Measurements from ENCODE around the gene SLCO2A1.

The SLCO2A1 gene

DNA sequence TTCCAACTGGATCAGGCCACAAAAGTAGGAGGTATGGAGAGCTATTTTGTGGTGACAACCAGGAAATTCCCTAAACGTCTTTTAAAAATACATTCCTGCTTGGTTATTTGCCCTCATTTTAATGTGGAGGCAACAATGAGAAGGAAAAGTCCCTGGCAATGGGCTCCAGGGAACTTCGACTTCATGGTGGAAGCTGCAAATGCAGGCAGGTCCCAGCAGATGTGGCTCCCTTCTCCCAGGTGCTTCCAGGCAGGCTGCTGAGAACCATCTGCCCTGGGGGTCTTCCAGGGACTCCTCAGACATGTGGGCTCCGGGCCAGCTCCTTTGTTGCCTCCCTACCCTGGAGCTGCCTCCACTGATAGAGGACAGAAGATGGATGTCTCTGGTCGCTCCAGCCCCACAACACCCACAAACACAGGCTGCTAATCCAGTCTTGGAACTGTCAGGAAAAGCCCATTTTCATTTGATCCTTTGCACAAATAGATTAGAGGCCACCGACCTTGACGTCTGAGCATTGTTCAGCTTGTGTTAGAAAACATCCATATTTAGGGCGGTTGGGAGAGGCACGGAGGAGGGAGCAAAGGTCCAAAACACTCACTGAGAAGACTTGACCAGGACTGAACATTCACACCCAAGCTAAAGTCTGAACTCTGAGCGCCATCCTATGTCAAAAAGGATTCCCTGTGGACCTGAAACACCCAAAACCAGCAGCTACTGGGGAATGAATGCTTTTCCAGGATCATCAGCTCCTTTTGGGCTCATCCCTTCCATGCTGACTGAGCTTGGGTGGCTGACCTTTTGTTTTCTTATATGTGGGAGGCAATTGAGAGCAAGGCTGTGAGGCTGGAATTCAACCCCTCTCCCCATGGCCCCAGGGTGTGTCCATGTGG, 30.2 kb upstream of the SLCO2A1 start:
- no peak overlapping the region for H3K27ac ChIP-seq (ENCODE audit: low read depth, low read length)
- no peaks in the 10 kb centered on the region for H3K36me3 ChIP-seq (ENCODE audit: insufficient read depth, low read length)
- no peak overlapping the region for H3K9ac ChIP-seq (ENCODE audit: low read depth, low read length)
- no peaks in the 10 kb centered on the region for H3K27me3 ChIP-seq (ENCODE audit: insufficient read depth, low read length)
- peaks cover 8% of the 10 kb centered on the region; the same call in 1 of the 2 replicates for H3K4me1 ChIP-seq (ENCODE audit: insufficient read depth, low read length)
- WGBS, result 89% methylated on average over 9 of the region's 9 CpGs
- no peaks in the 10 kb centered on the region for H3K9me3 ChIP-seq (ENCODE audit: insufficient read depth, low read depth, low read length)
- no peak overlapping the region for H3K4me3 ChIP-seq (ENCODE audit: low read length)

DNA sequence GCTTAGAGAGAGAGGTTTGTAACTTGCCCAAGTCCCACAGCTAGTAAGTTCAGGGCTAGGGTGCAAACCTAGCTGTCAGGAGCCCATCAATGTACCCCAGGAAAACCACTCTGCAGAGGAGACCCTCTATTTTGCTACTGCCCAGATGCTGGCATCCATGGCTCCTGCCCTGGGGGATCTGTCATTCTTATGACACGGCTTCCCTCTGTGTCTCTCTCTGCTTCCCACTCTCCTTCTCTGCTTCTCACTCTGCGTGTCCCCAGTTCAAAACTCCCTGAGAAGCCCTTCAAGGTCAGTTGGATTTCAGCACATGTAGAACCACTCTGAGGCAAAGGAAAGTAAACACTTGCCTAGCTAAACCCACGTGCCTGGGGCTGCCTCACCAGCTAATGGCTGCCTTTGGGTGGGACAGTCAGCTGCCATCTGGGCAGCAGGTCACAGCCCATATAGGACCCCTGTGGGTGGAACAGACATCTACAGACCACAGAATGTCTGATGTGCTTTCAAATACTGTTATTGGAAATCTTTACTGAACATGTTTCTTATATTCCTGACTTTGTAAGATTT, 29.4 kb upstream of the SLCO2A1 start:
- peaks cover 8% of the 10 kb centered on the region; the same call in 1 of the 2 replicates for H3K4me1 ChIP-seq (ENCODE audit: insufficient read depth, low read length)
- WGBS, result 87% methylated on average over 3 of the region's 3 CpGs
- no peak overlapping the region for H3K4me3 ChIP-seq (ENCODE audit: low read length)

DNA sequence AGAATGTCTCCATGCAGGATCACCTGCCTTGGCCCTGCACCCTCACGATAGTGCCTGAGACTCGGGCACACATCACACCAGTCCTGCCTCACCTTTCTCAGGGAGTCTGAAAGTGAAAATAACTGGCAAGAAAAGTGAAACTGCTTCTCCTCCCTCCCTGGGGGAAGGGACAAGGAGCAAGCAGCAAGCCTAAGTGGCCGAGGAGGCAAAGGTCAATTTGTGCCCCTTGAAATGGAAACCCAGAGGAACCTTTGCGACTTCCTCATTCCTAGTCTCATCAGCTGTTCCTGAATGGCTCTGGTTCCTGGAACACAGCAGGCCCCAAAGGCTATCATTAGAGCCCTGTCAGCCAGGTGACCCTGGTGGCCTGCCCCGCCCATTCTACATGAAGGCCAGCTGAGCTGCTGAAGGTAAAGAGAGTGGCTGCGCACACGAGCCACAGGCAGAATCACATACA, 28.0 kb upstream of the SLCO2A1 start:
- peaks cover 8% of the 10 kb centered on the region; the same call in 1 of the 2 replicates for H3K4me1 ChIP-seq (ENCODE audit: insufficient read depth, low read length)
- no peaks in the 10 kb centered on the region for H3K36me3 ChIP-seq (ENCODE audit: insufficient read depth, low read length)
- H3K27ac ChIP-seq (ENCODE audit: low read depth, low read length), result no peak overlapping the region
- WGBS, result 85% methylated on average over 7 of the region's 7 CpGs
- no peaks in the 10 kb centered on the region for H3K9me3 ChIP-seq (ENCODE audit: insufficient read depth, low read depth, low read length)
- no peak overlapping the region for H3K4me3 ChIP-seq (ENCODE audit: low read length)
- H3K9ac ChIP-seq (ENCODE audit: low read depth, low read length), result no peak overlapping the region
- no peaks in the 10 kb centered on the region for H3K27me3 ChIP-seq (ENCODE audit: insufficient read depth, low read length)

More for the DNA sequence above, 29.4 kb upstream of the SLCO2A1 start:
- H3K9me3 ChIP-seq (ENCODE audit: insufficient read depth, low read depth, low read length), result no peaks in the 10 kb centered on the region
- H3K36me3 ChIP-seq (ENCODE audit: insufficient read depth, low read length), result no peaks in the 10 kb centered on the region
- no peak overlapping the region for H3K9ac ChIP-seq (ENCODE audit: low read depth, low read length)
- H3K27me3 ChIP-seq (ENCODE audit: insufficient read depth, low read length), result no peaks in the 10 kb centered on the region
- H3K27ac ChIP-seq (ENCODE audit: low read depth, low read length), result no peak overlapping the region

DNA sequence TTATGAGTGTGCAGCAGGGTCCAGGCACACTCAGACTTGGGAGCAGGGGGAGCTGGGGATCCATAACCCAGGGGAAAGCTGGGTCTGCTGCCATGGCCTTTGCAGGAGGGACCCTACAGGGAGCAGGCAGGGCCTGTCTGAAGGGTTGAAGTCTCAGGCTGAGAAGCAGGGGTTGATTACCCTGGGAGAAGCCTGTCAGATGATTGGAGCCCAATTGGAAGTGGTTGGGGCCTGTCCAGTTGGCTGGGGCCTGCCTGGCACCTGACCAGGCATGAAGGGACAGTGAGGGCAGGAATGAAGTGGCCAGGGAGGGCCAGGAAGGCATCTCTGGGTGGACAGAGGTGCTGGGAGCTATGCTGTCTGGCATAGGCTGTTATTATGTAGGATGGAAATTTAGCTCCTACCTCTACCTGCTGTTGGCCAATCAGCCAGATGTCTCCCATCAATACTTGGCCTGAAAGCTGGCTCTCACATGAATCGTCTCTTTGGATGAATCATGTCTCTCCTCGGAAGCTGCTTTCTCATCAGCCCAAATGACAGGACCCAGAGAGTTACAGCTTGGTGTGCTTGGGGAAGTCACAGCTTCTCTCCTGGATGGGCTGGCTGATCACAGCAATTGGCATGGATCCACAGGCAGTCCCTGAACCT, 27.4 kb upstream of the SLCO2A1 start:
- Histone ChIP-seq H3K27me3 (ENCODE audit: insufficient read depth, low read length) (no peaks in the 10 kb centered on the region), H3K9ac (ENCODE audit: low read depth, low read length) (no peak overlapping the region), H3K4me3 (ENCODE audit: low read length) (no peak overlapping the region), H3K9me3 (ENCODE audit: insufficient read depth, low read depth, low read length) (no peaks in the 10 kb centered on the region), H3K4me1 (ENCODE audit: insufficient read depth, low read length) (peaks cover 8% of the 10 kb centered on the region; the same call in 1 of the 2 replicates), H3K27ac (ENCODE audit: low read depth, low read length) (no peak overlapping the region), H3K36me3 (ENCODE audit: insufficient read depth, low read length) (no peaks in the 10 kb centered on the region)
- 91% methylated on average over 2 of the region's 2 CpGs for WGBS

DNA sequence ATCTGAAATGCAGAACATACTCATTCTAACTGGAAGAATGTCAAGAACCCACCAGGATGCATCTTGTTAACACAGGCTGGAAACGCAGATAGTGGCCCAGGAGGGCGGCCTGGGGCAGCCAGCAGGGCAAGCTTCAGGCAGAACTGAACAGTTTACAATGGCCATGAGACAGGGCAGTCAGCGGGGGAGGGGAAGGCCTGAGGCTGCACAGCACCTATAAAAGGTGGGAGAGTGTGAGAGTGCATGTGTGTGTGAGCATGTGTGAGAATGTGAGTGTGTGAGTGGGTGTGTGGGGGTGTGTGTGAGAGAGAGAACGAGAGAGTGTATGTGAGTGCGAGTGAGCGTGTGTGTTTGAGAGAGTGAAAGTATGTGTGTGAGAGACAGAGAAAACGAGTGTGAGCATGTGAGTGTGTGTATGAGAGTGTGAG, 26.8 kb upstream of the SLCO2A1 start:
- H3K9me3 ChIP-seq (ENCODE audit: insufficient read depth, low read depth, low read length), result no peaks in the 10 kb centered on the region
- peaks cover 8% of the 10 kb centered on the region; the same call in 1 of the 2 replicates for H3K4me1 ChIP-seq (ENCODE audit: insufficient read depth, low read length)
- 86% methylated on average over 7 of the region's 7 CpGs for WGBS
- H3K4me3 ChIP-seq (ENCODE audit: low read length), result no peak overlapping the region
- no peak overlapping the region for H3K9ac ChIP-seq (ENCODE audit: low read depth, low read length)
- no peaks in the 10 kb centered on the region for H3K36me3 ChIP-seq (ENCODE audit: insufficient read depth, low read length)
- H3K27ac ChIP-seq (ENCODE audit: low read depth, low read length), result no peak overlapping the region
- H3K27me3 ChIP-seq (ENCODE audit: insufficient read depth, low read length), result no peaks in the 10 kb centered on the region

DNA sequence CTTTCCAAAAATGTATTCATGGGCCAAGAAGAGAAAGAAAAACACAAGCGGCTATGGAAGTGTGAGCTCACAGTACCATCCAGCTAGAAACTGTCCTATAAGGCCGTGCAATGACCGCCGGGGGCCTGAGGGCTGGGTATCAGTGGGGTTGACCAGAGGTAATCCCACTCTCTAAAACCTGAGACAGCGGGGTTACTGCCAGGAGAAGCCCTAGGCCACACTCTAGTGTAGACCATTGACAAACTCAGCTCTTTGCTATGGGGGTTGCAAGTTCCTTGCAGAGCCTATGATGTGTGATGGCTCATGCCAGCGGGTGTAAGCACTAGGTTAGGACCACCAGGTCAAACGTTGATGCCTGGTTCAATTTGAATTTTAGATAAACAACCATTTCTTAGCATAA, 25.9 kb upstream of the SLCO2A1 start:
- Histone ChIP-seq H3K27ac (ENCODE audit: low read depth, low read length) (no peak overlapping the region), H3K36me3 (ENCODE audit: insufficient read depth, low read length) (no peaks in the 10 kb centered on the region), H3K9me3 (ENCODE audit: insufficient read depth, low read depth, low read length) (no peaks in the 10 kb centered on the region), H3K9ac (ENCODE audit: low read depth, low read length) (no peak overlapping the region), H3K27me3 (ENCODE audit: insufficient read depth, low read length) (no peaks in the 10 kb centered on the region), H3K4me3 (ENCODE audit: low read length) (no peak overlapping the region), H3K4me1 (ENCODE audit: insufficient read depth, low read length) (peaks cover 6% of the 10 kb centered on the region; the same call in 1 of the 2 replicates)
- WGBS, result 91% methylated on average over 7 of the region's 7 CpGs

DNA sequence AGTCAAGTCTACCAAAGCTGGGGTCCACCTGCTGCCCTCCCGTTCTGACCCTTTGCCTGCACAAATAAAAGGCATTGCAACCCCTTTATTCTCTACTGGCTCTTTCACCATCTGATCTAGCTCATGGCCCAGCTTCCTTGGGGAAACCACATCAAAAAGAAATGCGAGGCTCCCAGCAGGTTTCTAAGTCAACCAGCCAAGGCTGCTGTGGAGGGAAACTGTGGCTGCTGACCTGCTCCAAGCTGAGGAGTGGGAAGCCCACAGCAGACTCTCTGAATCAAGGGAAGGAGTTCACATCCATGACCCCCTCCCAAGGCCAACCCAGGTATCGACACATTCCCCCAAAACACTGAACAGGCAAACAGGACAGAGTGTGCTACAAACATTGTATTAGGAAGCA, 25.2 kb upstream of the SLCO2A1 start:
- WGBS, result 88% methylated on average over 3 of the region's 3 CpGs
- H3K9ac ChIP-seq (ENCODE audit: low read depth, low read length), result no peak overlapping the region

DNA sequence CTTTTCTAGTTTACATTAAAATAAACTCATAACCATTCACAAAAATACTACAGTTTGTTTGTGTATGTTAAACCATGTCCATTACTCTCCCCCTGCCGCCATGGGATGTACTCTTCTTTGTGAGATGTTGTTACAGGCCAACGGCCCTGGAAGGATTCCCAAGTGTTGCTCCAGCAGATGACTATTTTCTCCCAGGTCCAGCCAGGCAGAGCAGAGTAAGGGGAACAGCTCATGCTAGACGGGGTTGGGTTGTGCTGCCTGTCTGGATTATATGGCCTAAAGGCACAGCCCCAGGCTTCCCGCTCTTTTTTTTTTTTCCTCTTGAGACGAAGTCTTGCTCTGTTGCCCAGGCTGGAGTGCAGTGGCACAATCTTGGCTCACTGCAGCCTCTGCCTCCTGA, 24.5 kb upstream of the SLCO2A1 start:
- no peak overlapping the region for H3K9ac ChIP-seq (ENCODE audit: low read depth, low read length)
- no peak overlapping the region for H3K27ac ChIP-seq (ENCODE audit: low read depth, low read length)
- H3K4me3 ChIP-seq (ENCODE audit: low read length), result no peak overlapping the region
- no peaks in the 10 kb centered on the region for H3K9me3 ChIP-seq (ENCODE audit: insufficient read depth, low read depth, low read length)
- no peaks in the 10 kb centered on the region for H3K36me3 ChIP-seq (ENCODE audit: insufficient read depth, low read length)
- H3K27me3 ChIP-seq (ENCODE audit: insufficient read depth, low read length), result no peaks in the 10 kb centered on the region
- 95% methylated on average over 5 of the region's 5 CpGs for WGBS
- H3K4me1 ChIP-seq (ENCODE audit: insufficient read depth, low read length), result peaks cover 3% of the 10 kb centered on the region; the same call in 1 of the 2 replicates

More for the DNA sequence above, 25.2 kb upstream of the SLCO2A1 start:
- H3K9me3 ChIP-seq (ENCODE audit: insufficient read depth, low read depth, low read length), result no peaks in the 10 kb centered on the region
- no peak overlapping the region for H3K4me3 ChIP-seq (ENCODE audit: low read length)
- no peaks in the 10 kb centered on the region for H3K27me3 ChIP-seq (ENCODE audit: insufficient read depth, low read length)
- peaks cover 3% of the 10 kb centered on the region; the same call in 1 of the 2 replicates for H3K4me1 ChIP-seq (ENCODE audit: insufficient read depth, low read length)
- no peaks in the 10 kb centered on the region for H3K36me3 ChIP-seq (ENCODE audit: insufficient read depth, low read length)
- no peak overlapping the region for H3K27ac ChIP-seq (ENCODE audit: low read depth, low read length)

DNA sequence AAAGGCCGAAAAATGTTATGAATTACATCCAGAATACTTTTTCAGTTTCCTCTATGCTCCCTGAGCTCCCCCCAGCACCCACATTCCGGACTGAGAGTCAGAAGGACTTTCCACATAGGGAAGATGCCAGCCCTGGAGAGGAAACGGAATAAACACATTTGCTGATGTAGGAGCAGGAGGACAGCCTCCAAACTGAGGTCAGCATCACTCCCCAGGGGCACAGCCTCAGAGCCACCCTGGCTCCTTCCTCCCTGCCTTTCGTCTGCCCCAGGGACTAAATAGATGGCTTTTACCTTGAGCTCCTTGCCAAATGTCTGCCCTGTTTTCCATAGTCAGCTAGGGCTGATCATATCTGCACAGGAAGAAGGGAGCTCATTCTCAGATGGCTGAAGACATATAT, 22.6 kb upstream of the SLCO2A1 start:
- Histone ChIP-seq H3K4me1 (ENCODE audit: insufficient read depth, low read length) (no peaks in the 10 kb centered on the region), H3K9ac (ENCODE audit: low read depth, low read length) (no peak overlapping the region), H3K27me3 (ENCODE audit: insufficient read depth, low read length) (no peaks in the 10 kb centered on the region), H3K9me3 (ENCODE audit: insufficient read depth, low read depth, low read length) (no peaks in the 10 kb centered on the region), H3K4me3 (ENCODE audit: low read length) (no peak overlapping the region), H3K27ac (ENCODE audit: low read depth, low read length) (no peak overlapping the region), H3K36me3 (ENCODE audit: insufficient read depth, low read length) (no peaks in the 10 kb centered on the region)
- WGBS, result 95% methylated on average over 4 of the region's 4 CpGs

DNA sequence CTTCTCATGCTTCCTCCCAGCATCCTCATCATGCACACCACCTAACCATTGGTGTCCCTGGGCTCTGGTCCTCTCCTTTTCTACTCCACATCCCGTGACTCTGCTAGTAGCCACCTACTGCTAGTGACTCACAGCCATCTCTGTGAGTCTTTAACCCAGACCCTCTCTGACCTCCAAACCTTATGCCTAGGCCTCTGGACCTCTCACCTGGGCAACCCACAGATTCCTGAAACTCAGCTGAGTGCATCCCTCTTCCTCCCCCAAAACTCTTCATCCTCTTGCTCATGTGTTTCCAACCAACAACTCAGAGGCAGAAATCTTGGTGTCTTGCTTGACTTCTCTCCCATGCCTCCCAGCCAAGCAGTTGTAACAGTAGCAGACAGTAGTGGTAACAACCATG, 20.0 kb upstream of the SLCO2A1 start:
- H3K27me3 ChIP-seq (ENCODE audit: insufficient read depth, low read length), result no peaks in the 10 kb centered on the region
- H3K27ac ChIP-seq (ENCODE audit: low read depth, low read length), result no peak overlapping the region
- no peak overlapping the region for H3K9ac ChIP-seq (ENCODE audit: low read depth, low read length)
- peaks cover 9% of the 10 kb centered on the region for H3K9me3 ChIP-seq (ENCODE audit: insufficient read depth, low read depth, low read length)
- H3K4me1 ChIP-seq (ENCODE audit: insufficient read depth, low read length), result no peaks in the 10 kb centered on the region
- no peak overlapping the region for H3K4me3 ChIP-seq (ENCODE audit: low read length)
- no peaks in the 10 kb centered on the region for H3K36me3 ChIP-seq (ENCODE audit: insufficient read depth, low read length)
- WGBS, result 87% methylated on average over 1 of the region's 1 CpG

All from HUES64 (cell line).